Lower lobe of right lung (tissue), 2 donors: Measurements from ENCODE around the gene WDFY4. TPM values are rescaled to one million over a fixed set of nuclear protein-coding genes. Genes with fewer than 3 reads are reported as not detected.

ENCODE experiments used
- ATAC-seq, 2 donors: fragments of 200-7000 bp; cut with Tn5 transposase; one replicate each; pipeline ENCODE4 v1.9.1; 2020 to 2022; ENCODE audit warnings: mild to moderate bottlenecking in 2 of 2, moderate library complexity in 2 of 2
- DNase-seq: peaks from one replicate; pipeline ENCODE4 v3.0.0-alpha.2; 2020
- H3K27ac ChIP-seq: fragments of 200-600 bp; one replicate; pipeline ENCODE4 v1.8.0; 2022
- H3K27me3 ChIP-seq: fragments of 200-600 bp; one replicate; pipeline ENCODE4 v1.8.0; 2022; ENCODE audit warnings: low read depth
- H3K36me3 ChIP-seq: fragments of 200-600 bp; one replicate; pipeline ENCODE4 v1.8.0; 2022; ENCODE audit warnings: mild to moderate bottlenecking
- H3K4me1 ChIP-seq: fragments of 200-600 bp; one replicate; pipeline ENCODE4 v1.8.0; 2022
- H3K4me3 ChIP-seq: fragments of 200-600 bp; one replicate; pipeline ENCODE4 v1.8.0; 2022; ENCODE audit warnings: mild to moderate bottlenecking
- H3K9me3 ChIP-seq: fragments of 200-600 bp; one replicate; pipeline ENCODE4 v1.8.0; 2022
- CTCF ChIP-seq: fragments of 200-600 bp; IDR thresholded peaks from one replicate; pipeline ENCODE4 v1.8.0; 2022; ENCODE audit warnings: antibody characterized with exemption, mild to moderate bottlenecking
- intact Hi-C: fragments of 100-400 bp; cut with DNase I; formaldehyde crosslinking; loops from one replicate; pipeline ENCODE4 v1.11.0; 2022
- total RNA-seq: library from RNA; stranded (reverse); fragmentation: NEBNext Ultra II Directional; extraction: Animal tissue kit (Norgen Biotek cat#: 25700); gene quantifications from one replicate; pipeline ENCODE4 v1.2.1, GENCODE V29; 2021
- donor health status: DM: no; HTN: yes; CAD: no; lungs with severe emphysema.

Gene WDFY4
- total RNA-seq, 1 donor from 2014 or later: 44.4 TPM

- no peaks in the 10 kb centered on the region for H3K4me1 ChIP-seq
- no peak overlapping the region for H3K4me3 ChIP-seq
- intact Hi-C loops: no loop called here
- no peaks in the 10 kb centered on the region for H3K9me3 ChIP-seq
- DNase-seq (no peak), ATAC-seq (no peak)
- no peak overlapping the region for H3K27ac ChIP-seq
- TF ChIP-seq CTCF: no peak
- no peaks in the 10 kb centered on the region for H3K36me3 ChIP-seq
- H3K27me3 ChIP-seq: no peaks in the 10 kb centered on the region
Observed at GRCh38 chr10:48834189-48834965, 149.7 kb downstream of the WDFY4 start.

GRCh38 chr10:48835781-48836180, 151.1 kb downstream of the WDFY4 start:
- H3K27ac ChIP-seq: no peak overlapping the region
- no peak for DNase-seq
- H3K9me3 ChIP-seq: no peaks in the 10 kb centered on the region
- ATAC-seq: no peak
- H3K4me3 ChIP-seq: no peak overlapping the region
- TF ChIP-seq CTCF: no peak
- H3K27me3 ChIP-seq: no peaks in the 10 kb centered on the region
- intact Hi-C loops: no loop called here
- H3K36me3 ChIP-seq: no peaks in the 10 kb centered on the region
- no peaks in the 10 kb centered on the region for H3K4me1 ChIP-seq

GRCh38 chr10:48836605-48837004, 151.9 kb downstream of the WDFY4 start:
- H3K4me3 ChIP-seq: no peak overlapping the region
- no peaks in the 10 kb centered on the region for H3K9me3 ChIP-seq
- intact Hi-C loops: no loop called here
- DNase-seq (no peak), ATAC-seq (no peak)
- no peak for TF ChIP-seq CTCF
- no peak overlapping the region for H3K27ac ChIP-seq
- H3K27me3 ChIP-seq: no peaks in the 10 kb centered on the region
- H3K36me3 ChIP-seq: no peaks in the 10 kb centered on the region
- H3K4me1 ChIP-seq: no peaks in the 10 kb centered on the region

- intact Hi-C loops: no loop called here
- Histone ChIP-seq H3K36me3 (no peaks in the 10 kb centered on the region), H3K9me3 (no peaks in the 10 kb centered on the region), H3K27ac (no peak overlapping the region), H3K27me3 (no peaks in the 10 kb centered on the region), H3K4me1 (no peaks in the 10 kb centered on the region), H3K4me3 (no peak overlapping the region)
- no peak for ATAC-seq
- TF ChIP-seq CTCF: no peak
- no peak for DNase-seq
Observed at GRCh38 chr10:48838834-48839233, 154.2 kb downstream of the WDFY4 start.

- no peaks in the 10 kb centered on the region for H3K9me3 ChIP-seq
- ATAC-seq: no peak
- no peak overlapping the region for H3K27ac ChIP-seq
- no peak overlapping the region for H3K4me3 ChIP-seq
- no peak for TF ChIP-seq CTCF
- intact Hi-C loops: no loop called here
- H3K36me3 ChIP-seq: no peaks in the 10 kb centered on the region
- no peak for DNase-seq
- no peaks in the 10 kb centered on the region for H3K27me3 ChIP-seq
- no peaks in the 10 kb centered on the region for H3K4me1 ChIP-seq
Observed at GRCh38 chr10:48839809-48840679, 155.4 kb downstream of the WDFY4 start.
